Measurements from ENCODE around the gene MNX1. TPM values are rescaled to one million over a fixed set of nuclear protein-coding genes. Genes with fewer than 3 reads are reported as not detected.

MNX1 gene
- total RNA-seq (2014; rRNA removed; shearing (Covaris generic)), result 0.21 and 0.29 TPM in 2 replicates

DNA sequence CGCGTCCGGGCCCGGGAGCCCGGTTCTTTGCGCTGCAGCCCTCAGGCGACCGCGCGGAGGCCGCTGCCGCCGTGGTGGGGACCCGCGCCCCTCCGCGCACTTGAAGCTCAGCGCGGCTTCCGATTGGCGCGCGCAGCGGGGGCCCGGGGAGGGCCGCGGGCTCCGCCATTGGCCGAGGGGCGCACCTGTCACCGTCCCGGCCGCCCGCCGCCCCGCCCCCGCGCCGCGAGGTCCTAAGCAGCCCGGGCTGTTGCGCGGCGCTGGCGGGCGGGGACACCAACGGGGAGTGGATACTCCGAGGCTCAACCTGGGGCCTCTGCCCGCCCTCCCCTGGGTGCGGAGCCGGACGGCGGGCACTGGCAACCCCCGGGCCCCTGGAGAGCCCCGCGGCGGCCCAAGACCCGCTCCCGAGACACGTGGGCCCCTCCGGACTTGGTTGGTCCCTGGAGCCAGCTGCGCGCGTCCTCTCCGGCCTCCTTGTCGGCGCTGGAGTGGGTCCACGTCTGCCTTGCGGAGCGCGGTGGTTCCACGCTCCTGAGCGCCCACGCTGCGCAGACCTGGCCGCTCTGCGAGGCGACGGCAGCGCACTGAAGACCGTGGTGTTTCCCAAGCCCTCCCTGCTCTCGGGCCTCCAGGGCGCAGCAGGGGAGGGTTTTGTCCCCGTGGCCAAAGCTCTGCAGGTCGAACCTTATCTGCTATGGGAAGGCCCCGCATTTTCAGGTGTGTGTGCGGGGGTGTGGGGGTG lies at the start of gene MNX1:
Gene MNX1, minus strand, starts transcription at position 76 of the 745 bp plus-strand sequence. CDS start 313 bp downstream, outside the sequence.
- peak; percentile 66 for DNase-seq (ENCODE audit: low spot score)

DNA sequence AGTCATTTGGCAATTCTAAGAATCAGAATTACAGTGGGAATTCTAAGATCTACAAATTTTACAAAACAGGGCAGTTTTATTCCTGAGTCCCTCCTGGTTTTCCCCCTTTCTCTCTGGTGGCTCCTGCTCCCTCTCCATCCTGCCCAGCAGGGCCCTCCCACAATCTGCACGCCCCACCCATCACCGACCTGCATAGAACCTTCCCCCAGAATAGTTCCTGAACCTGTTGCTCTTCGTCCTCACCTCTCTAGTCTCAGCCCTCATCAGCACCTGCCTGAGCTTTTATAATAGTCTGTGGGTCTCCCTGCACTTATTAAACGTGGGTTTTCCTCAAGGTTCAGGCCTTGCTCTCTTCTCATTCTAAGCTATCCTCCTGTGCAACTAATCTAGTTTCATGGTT lies 49.1 kb upstream of the MNX1 start:
- no peak for DNase-seq (ENCODE audit: low spot score)

DNA sequence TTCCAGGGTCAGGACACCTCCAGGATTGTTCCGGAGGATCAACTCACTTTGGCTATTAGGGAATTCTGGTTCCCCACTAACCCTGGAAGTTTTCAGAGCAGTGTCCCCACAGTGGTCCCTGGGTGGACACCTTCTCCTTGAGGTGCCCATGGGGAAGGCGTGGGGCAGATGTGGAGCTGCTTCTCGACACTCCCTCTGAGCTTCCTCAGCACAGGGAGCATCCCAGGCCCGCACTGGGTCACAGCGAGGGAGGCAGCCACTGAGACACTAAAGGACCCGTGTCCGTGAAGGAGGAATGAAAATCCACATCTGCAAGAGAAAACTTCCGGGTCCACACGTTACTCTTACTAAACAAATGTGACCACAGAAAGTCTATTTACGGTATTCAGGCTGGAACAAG lies 48.2 kb upstream of the MNX1 start:
- DNase-seq (ENCODE audit: low spot score), result no peak

DNA sequence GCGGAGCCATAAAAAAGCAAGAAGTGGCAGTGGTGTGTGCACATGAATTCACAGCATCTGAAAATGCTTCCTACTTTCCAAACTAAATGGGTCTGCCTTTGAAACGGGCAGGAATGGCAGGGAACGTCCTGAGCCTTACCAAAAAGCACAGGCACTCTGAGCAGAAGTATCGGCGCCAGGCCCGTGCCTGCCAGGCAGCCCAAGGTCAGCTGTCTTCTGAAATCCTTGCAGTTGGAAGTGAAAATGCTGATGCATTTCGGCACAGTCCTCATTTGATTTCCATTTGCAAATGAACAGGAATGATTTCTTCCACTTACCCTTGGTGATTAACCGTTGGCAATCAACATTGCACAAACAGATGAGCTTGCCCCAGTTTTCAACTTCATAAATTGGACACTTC lies 47.6 kb upstream of the MNX1 start:
- no peak for DNase-seq (ENCODE audit: low spot score)

DNA sequence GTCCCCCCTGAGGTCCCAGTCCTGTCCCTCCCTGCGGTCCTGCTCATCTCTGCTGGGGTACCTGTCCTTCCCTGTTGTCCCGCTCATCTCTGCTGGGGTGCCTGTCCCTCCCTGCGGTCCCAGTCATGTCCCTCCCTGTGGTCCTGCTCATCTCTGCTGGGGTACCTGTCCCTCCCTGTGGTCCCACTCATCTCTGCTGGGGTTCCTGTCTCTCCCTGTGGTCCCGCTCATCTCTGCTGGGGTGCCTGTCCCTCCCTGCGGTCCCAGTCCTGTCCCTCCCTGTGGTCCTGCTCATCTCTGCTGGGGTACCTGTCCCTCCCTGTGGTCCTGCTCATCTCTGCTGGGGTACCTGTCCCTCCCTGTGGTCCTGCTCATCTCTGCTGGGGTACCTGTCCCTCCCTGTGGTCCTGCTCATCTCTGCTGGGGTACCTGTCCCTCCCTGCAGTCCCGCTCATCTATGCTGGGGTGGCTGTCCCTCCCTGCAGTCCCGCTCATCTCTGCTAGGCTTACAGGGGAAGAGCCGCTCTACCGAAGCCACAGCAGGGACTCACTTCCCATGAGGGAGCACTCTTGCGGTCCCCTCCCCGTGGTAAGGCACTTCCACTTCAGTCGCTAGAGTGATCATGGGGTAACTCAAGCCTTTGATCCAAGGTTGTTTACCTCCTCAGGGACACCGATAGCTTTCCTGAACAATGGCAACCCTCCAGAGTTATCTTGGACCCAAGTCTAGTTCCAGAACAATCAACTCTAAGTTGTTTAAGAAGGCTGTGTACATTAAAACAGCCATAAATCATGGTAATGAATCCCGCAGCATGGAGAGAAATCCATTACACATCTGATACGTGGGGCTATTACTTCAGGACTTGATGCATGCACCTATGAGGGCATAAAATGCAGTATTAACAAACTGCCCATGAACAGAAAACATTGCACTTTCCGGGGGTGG lies 46.8 kb upstream of the MNX1 start:
- no peak for DNase-seq (ENCODE audit: low spot score)

DNA sequence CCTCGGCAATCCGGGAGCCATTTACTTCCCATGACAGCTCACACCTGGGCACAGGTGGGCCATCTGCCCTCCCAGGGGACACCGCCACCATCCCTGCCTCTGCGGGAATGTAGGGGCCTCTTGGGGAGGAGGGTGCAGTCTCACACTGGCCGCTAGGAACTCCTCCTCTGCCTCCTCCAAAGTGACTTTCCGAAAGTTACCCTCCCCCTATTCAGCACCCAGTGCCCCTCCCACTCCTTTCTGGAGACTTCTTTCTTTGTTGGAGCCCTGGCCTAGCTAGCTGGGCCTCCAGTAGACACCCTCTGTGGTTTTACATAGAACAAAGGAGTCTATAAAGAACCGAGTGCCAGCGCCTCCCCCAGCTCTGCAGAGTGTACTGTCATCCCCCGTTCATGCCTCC lies 45.8 kb upstream of the MNX1 start:
- no peak for DNase-seq (ENCODE audit: low spot score)

DNA sequence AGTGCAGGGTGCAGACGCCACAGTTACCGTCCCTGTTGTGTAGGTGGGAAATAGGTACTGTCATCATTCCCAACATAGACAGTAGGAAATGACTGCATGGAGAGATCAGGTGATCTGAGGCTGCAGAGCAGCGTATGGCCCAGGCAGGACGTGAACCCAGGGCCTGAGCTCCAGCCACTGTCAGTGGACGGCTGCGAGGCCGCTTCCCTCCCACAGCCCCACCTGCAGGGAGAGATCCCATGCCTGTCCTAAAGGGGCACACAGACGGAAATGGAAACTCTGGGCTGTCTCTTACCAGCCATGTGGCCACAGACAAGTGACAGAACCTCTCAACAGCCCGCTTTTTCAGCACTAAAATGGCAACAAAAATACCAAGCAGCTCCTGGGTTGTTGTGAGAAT lies 44.5 kb upstream of the MNX1 start:
- DNase-seq (ENCODE audit: low spot score), result no peak

DNA sequence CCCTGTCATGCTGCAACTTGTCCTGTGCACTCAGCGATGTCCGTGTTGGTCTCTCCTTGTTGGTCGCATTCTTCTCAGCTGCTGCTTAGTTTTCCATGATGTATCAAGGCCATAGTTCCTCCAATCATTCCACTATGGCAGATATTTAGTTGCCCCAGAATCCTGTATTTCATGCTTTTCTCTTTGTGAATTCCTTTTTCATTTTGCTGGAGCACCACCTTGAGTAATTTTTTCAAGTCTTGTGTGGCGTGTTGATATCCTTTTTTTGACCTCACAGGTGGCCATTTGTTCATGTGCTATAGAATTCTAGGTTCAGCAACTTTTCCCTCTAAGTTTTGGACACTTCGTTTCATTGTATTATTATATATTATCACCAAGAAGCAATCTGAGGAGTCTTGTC lies 42.7 kb upstream of the MNX1 start:
- no peak for DNase-seq (ENCODE audit: low spot score)

DNA sequence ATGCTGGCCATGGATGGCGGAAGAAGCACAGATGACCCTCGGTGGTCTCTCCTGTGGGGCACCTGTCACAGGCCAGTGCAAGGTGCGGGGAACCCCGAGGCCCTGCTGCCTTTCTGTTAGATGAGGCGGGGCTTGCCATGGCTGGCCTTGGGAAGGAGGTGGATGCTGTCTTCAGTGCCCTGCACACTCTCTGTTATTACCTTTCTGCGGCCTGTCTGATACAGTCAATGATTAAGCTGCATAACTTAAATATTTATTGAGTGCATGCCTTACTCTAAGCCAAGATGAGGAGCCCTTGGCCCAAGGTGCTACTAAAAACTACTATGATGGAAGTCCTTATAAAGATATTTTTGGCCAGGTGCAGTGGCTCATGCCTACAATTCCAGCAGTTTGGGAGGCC lies 36.7 kb upstream of the MNX1 start:
- DNase-seq (ENCODE audit: low spot score), result no peak

DNA sequence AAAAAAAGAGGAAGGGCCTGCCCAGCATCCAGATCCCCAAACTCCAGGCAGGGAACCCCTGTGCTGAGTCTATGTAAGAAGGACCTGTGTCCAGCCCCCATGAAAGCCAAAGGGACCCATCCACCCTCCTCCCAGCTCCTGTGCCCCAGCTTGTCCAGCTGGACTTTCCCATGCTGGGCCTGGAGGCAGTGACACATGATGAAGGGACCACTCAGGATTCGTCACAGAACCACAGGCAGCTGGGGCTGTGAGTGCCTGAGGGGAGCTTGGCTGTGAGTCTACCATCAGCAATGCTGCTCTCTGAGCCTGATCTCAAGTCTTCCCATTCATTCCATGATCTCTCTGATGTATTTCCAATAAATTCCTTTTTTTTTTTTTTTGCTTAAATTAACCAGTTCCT lies 36.2 kb upstream of the MNX1 start:
- no peak for DNase-seq (ENCODE audit: low spot score)

DNA sequence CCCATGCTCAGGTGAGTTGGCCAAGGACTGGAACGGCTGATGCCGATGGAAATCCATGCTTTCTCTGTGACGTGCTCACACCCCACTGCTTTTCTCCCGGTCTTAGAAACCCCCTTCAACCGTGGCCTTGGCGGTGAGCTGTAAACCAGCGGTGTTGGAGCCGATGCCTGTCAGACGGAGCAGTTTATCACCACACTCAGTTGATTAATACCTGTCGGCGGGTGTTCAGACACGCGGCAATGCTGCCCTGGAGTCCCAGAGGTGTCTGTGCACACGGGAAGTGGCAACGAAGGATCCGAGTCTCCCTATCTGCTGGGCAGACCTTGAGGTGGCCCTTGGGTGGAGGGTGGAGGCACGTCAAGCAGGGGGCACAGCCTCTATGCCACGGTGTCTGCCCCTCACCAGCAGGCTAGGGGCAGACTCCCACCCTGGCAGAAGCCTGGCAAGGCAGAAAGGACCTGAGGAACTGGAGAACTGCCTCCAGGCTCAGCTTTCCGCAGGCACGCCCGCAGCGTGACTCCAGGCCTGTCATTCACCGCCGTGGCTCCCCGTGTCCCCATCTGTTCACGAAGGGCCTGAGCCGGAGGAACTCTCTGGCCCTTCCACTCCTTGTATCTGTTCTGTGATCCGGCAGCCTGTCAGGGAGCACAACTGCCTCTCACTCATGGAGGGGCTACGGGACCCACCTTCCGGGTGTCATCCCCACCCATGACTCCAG lies 34.6 kb upstream of the MNX1 start:
- no peak for DNase-seq (ENCODE audit: low spot score)

DNA sequence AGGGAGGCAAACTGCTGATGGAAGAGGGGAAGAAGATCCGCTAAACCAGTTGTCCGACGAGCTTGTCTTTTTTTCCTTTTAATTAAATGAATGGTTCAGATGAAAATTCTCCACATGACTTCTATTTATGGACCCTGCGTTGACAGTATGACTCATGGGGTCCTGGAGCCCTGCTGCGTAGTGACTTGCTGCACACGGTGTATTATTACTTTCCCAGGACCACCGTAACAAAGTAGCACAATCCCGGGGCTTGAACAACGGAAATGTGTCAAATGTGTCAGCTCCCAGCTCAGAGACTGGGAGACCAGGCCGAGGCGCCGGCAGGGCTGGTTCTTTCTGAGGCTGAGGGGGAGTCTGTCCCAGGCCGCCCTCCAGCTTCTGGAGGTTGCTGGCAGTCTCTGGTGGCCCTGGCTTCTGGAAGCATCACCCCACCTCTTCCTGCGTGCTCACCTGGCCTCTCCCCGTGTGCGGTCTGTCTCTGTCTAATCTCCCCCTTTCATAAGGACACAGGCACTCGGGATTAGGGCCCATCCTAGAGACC lies 33.8 kb upstream of the MNX1 start:
- no peak for DNase-seq (ENCODE audit: low spot score)

DNA sequence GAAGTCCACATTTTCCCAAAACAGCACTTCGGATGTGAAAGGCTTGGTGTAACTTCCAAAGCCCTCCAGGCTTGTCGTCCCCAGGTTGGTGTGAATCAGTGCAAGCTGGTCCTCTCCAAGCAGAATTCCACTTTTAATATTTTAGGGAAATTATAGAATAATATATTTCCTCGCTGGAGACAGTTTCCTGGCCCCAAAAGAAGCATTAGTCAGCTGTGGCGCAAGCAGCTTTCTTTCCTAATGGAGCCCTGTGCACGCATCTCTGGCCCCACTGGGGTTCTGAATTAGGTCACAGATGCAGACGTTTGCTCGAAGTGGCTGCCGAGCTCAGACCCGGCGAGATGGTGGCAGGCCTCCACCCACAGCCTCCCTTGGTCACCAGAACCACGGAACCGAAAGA lies 33.3 kb upstream of the MNX1 start:
- no peak for DNase-seq (ENCODE audit: low spot score)

DNA sequence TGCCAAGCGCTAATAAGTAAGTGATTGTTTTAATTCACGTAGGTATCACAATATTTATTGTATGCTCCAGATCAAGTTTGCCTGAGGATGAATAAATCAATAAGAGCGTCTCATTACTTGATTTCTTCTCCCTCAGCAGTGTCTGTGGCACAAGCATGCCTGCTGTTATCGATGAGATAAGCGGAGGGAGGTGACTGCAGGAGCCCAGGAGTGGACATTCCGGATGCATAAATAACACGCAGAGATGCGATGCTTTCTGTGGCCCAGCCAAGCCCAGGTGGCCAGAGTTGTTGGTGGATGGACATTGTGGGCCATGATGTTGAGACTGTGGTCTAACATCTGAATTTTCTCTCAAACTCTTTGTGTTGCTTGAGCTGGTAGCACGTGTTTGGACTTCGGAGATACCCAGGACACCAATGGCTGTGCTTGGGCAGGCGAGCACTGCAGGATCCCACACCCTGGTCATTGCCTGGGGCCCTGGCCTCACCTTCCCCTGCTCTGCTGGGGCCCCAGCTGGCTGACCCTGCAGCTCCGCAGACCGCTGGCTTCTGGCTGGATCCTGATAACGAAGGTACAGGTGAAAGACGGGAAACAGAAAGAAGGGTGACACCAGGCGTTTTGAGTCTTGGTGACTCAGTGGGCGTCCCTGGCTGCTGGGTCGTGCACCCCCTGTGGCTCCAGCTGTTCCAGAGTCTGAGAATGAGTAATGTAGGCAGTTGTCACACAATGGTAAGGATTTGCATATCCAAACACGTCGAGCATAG lies 31.2 kb upstream of the MNX1 start:
- DNase-seq (ENCODE audit: low spot score), result no peak

DNA sequence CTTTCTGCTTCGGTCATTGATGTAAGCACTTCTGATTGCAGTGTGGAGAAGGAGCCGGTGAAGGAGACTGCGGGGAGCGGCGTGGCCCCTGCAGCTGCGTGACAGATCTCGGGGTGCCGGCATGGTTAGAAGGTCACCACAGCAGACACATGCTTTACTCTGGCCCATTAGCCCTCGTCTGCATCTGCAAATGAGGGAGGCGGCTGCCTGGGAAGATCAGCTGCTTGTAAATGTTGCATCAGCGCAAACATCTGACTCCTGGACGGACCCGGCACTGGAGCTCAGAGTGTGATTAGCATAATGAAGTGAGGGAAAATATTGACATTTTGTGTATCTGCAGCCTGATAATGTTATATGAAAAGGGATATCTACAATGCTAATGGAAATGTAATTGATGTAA lies 30.5 kb upstream of the MNX1 start:
- DNase-seq (ENCODE audit: low spot score), result no peak

DNA sequence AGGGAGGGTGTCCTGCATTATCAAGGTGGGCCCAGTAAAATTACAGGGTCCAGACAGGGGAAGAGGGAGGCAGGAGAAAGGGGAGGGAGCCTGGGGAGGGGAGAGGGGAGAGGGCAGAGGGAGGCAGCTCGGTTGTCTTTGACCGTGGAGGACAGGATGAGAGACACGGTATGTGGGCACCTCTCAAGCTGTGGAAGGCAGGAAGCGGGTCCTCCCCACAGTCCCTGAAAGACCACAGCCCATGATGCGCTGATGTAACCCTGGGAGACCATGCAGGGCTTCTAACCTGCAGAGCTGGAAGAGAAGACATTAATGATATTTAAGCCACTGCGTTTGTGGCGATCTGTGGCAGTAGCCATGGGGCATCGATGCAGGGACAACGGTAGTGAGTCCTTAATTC lies 27.2 kb upstream of the MNX1 start:
- DNase-seq (ENCODE audit: low spot score), result no peak

DNA sequence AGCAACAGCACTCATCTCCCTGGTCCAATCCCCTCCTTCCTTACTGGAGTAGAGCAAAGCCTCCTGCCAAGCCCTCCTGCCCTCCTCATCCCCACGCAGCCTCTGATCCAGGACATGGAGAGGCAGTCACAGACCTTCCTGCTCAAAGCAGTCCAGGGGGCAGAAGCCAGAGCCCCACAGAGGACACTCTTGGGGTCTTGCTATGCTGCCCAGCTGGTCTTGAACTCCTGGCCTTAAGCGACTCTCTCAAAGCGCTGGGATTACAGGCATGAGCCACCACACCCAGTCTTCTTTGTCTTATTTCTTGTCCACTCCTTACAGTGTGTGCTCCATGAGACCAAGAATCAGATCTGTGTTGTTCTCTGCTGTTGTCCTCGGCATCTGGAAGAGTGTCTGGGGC lies 26.6 kb upstream of the MNX1 start:
- no peak for DNase-seq (ENCODE audit: low spot score)

DNA sequence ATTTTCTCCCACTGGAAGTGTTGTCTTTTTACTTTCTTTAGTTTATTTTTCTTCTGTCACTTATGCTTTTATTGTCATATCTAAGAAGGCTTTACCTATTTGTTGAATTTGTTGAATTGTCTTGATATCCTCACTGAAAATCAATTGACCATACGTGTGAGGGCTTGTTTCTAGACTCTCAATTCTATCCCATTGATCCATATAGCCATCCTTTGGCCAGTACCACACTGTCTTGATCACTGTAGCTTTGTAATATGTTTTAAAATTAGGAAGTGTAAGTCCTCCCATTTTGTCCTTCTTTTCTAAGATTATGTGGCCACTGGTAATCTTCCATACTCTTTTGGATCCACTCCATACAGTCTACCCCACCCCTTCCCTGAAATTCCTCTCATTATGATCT lies 25.5 kb upstream of the MNX1 start:
- DNase-seq (ENCODE audit: low spot score), result no peak

DNA sequence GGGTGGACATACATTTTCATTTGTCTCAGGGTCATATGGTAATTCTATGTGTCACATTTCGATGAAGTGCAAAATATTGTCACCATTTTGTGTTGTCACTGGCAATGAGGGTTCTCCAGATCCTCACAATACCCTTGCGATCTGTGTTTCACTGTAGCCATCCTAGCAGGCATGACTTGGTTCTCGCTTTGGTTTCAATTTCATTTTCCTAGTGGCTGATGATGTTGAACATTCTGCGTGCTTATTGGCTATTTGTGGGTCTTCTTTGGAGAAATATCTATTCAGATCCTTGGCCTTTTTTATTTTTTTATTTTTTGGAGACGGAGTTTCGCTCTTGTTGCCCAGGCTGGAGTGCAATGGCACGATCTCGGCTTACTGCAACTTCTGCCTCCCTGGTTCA lies 24.8 kb upstream of the MNX1 start:
- no peak for DNase-seq (ENCODE audit: low spot score)

DNA sequence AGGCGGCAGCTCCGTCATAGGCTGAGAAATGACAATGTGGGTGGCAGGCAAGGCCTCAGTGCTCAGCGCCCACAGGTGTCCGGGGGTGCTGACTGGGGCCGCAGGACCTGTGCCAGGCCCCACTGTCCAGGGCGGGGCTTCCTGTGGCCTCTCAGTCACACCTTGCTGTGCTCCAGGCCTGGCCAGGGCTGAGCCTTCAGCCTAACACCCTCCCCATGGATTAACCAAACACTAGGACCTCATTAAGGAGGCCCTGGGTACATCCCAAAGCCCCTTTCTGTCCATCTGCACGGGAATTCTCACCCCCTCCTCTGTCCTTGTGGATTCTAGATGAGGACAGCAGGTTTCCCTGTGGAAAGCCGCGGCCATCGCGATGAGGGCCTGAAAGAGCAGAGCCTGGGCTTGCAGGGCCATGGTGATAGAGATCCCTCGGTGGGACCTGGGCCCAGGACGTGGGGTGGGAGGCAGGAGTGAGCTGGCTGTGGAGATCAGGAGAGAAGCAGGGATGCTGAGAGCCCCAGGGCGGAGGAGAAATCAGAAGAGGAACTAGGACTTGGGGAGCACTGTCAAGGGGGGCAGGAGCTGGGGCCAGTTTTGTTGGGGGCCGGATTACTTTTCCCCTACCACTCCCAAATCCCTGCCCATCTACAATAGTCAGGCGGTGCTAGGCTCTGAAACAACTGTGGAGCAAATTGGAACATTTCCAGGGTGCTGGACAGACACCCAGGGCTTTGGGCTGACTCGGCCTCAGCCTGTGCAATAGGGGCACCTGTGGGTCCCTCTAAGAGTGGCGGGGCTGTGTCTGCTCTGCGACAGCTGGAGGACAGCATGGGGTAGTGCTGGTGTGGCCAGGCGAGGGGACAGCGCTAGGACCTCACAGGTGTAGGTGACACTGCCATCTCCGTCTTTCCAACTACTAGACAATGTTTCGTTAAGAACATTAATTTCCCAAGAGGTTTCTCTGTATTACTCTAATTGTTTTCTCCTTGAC lies 23.3 kb upstream of the MNX1 start:
- DNase-seq (ENCODE audit: low spot score), result no peak
